Activated CD8-positive, alpha-beta T cell treated with anti-CD3 and anti-CD28 coated beads, Interleukin-2, amount 10 ng/mL, durations not matched to agents 7 days and 5 days (primary cell): ENCODE results near the gene ZNF786. TPM values are rescaled to one million over a fixed set of nuclear protein-coding genes. Genes with fewer than 3 reads are reported as not detected.
"Not testable (repeated sequence)": the region's sequence is repeated elsewhere in the genome, so short reads cannot be mapped to it uniquely, and the experiment has no call there.

ENCODE experiments used
- ATAC-seq: fragments of 150-1000 bp; cut with Tn5 transposase; one replicate; pipeline ENCODE4 v1.10.0; 2021; ENCODE audit warnings: moderate library complexity
- CTCF ChIA-PET: fragments of 350-600 bp; sonication (Branson Sonifier 250); formaldehyde crosslinking; loops from one replicate; lab custom pipeline; 2021; ENCODE audit warnings: antibody characterized with exemption; lab: Charles Lee
- POLR2A ChIA-PET: fragments of 350-600 bp; sonication (Branson Sonifier 250); formaldehyde crosslinking; loops from one replicate; lab custom pipeline; 2021; ENCODE audit warnings: antibody characterized with exemption; lab: Charles Lee
- DNase-seq: peaks from one replicate; pipeline ENCODE4 v3.0.0-alpha.2; 2020
- H3K27ac Mint-ChIP-seq: one replicate; pipeline ENCODE4 v1.8.0; 2021; ENCODE audit warnings: mild to moderate bottlenecking, mixed read lengths
- H3K27me3 Mint-ChIP-seq: one replicate; pipeline ENCODE4 v1.8.0; 2021; ENCODE audit warnings: low read depth, mixed read lengths
- H3K36me3 Mint-ChIP-seq: one replicate; pipeline ENCODE4 v1.8.0; 2021; ENCODE audit warnings: low read depth, mixed read lengths
- H3K4me1 Mint-ChIP-seq: one replicate; pipeline ENCODE4 v1.8.0; 2021; ENCODE audit warnings: low read depth, mixed read lengths
- H3K4me3 Mint-ChIP-seq: one replicate; pipeline ENCODE4 v1.8.0; 2021; ENCODE audit warnings: mild to moderate bottlenecking, mixed read lengths
- H3K9me3 Mint-ChIP-seq: one replicate; pipeline ENCODE4 v1.8.0; 2022; ENCODE audit warnings: mixed read lengths; ENCODE audit not compliant: insufficient read depth
- total RNA-seq, 2 experiments: library from RNA; stranded (reverse); gene quantifications; one replicate each; pipeline ENCODE4 v1.2.3, GENCODE V29; 2021

Gene ZNF786
- total RNA-seq, 2 experiments from 2014 or later, result 7.4 to 7.6 TPM

- POLR2A ChIA-PET, result no interaction called here
- DNase-seq (no peak), ATAC-seq (no peak)
- H3K4me3 Mint-ChIP-seq, result no peak overlapping the region
- H3K27me3 Mint-ChIP-seq, result peaks cover 5% of the 10 kb centered on the region
- H3K9me3 Mint-ChIP-seq, result no peaks in the 10 kb centered on the region
- no peaks in the 10 kb centered on the region for H3K36me3 Mint-ChIP-seq
- peaks cover 5% of the 10 kb centered on the region for H3K4me1 Mint-ChIP-seq
- no peak overlapping the region for H3K27ac Mint-ChIP-seq
- CTCF ChIA-PET, result interaction anchor here (4.4 kb wide), 1 partner anchor 11 kb away, joined by 22 read pairs; no protein-coding TSS in a partner anchor
These were observed 36.6 kb downstream of the ZNF786 start for GRCh38 chr7:149053885-149054284.

DNA sequence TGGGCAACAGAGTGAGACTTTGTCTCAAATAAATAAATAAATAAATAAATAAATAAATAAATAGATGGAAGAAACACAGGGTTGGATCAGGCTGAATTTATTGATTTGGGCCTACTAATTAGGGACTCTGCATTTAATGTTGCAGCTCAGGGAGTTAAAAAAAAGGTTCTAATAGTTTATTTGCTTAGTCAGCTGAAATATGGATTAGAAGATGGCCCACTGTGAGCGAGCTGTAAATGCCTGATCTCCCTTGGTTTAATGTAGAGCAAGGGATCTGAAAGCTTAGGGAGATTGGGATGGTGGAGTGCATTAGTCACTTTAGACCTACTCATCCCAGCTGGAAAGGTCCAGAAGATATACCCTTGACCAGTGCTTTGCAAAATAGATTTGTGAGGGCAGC, 37.1 kb downstream of the ZNF786 start:
- DNase-seq (no peak), ATAC-seq (no peak)
- Mint-ChIP-seq H3K4me3 (no peak overlapping the region), H3K27ac (no peak overlapping the region), H3K9me3 (no peaks in the 10 kb centered on the region), H3K27me3 (peaks cover 5% of the 10 kb centered on the region), H3K4me1 (peaks cover 5% of the 10 kb centered on the region), H3K36me3 (no peaks in the 10 kb centered on the region)
- ChIA-PET POLR2A (no interaction called here), CTCF (interaction anchor here (4.4 kb wide), 1 partner anchor 12 kb away, joined by 22 read pairs; no protein-coding TSS in a partner anchor)

DNA sequence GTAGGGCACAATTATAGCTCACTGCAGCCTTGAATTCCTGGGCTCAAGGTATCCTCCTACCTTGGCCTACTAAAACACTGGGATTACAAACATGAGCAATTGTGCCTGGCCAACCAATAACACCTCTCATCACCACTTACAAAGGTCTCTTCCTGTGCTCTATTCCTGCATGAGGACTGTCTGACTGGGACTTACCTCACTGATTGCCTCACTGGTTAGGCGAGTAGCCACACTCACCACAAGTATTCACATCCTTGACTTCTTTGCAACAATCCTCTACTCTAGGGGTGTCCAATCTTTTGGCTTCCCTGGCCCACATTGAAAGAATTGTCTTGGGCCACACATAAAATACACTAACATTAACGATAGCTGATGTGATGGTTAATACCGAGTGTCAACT, 39.6 kb downstream of the ZNF786 start:
- H3K27ac Mint-ChIP-seq, result no peak overlapping the region
- no peaks in the 10 kb centered on the region for H3K36me3 Mint-ChIP-seq
- H3K27me3 Mint-ChIP-seq, result peaks cover 8% of the 10 kb centered on the region
- no peaks in the 10 kb centered on the region for H3K9me3 Mint-ChIP-seq
- ChIA-PET CTCF (interaction anchor here (4.4 kb wide), 1 partner anchor 14 kb away, joined by 22 read pairs; no protein-coding TSS in a partner anchor), POLR2A (no interaction called here)
- no peak overlapping the region for H3K4me3 Mint-ChIP-seq
- ATAC-seq (no peak), DNase-seq (no peak)
- peaks cover 5% of the 10 kb centered on the region for H3K4me1 Mint-ChIP-seq

GRCh38 chr7:149048805-149049204, 41.7 kb downstream of the ZNF786 start:
- H3K27me3 Mint-ChIP-seq, result peaks cover 8% of the 10 kb centered on the region
- no peak overlapping the region for H3K4me3 Mint-ChIP-seq

DNA sequence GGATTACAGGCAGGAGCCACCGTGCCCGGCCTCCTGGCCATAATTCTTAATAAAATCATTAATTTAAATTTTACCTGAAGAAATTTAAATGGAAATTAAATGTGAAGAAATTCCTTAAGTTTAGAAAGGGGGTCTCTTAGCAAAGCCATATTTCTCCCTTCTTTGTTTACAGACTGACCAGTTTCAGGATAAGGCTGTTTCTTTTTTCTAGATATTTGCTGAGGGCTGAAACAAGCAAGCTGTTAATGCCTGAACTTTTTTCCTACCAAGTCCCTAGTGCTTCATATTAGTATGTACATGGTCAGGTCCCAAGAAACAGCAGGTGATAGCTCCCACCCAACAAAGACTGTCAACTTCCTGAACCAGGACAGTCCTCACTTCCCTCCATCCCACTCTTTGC, 44.1 kb downstream of the ZNF786 start:
- no peaks in the 10 kb centered on the region for H3K9me3 Mint-ChIP-seq
- no peak overlapping the region for H3K4me3 Mint-ChIP-seq
- ATAC-seq (no peak), DNase-seq (no peak)
- H3K27me3 Mint-ChIP-seq, result peaks cover 7% of the 10 kb centered on the region
- ChIA-PET POLR2A (no interaction called here), CTCF (interaction anchor here (1.5 kb wide), 1 partner anchor 19 kb away, joined by 5 read pairs; no protein-coding TSS in a partner anchor)
- H3K4me1 Mint-ChIP-seq, result peaks cover 5% of the 10 kb centered on the region
- H3K27ac Mint-ChIP-seq, result no peak overlapping the region
- H3K36me3 Mint-ChIP-seq, result no peaks in the 10 kb centered on the region

More at GRCh38 chr7:149048805-149049204, 41.7 kb downstream of the ZNF786 start:
- CTCF ChIA-PET, result interaction anchor here (1.7 kb wide), 1 partner anchor 17 kb away, joined by 15 read pairs; no protein-coding TSS in a partner anchor
- H3K36me3 Mint-ChIP-seq, result no peaks in the 10 kb centered on the region
- H3K27ac Mint-ChIP-seq, result no peak overlapping the region
- POLR2A ChIA-PET, result no interaction called here
- ATAC-seq (no peak), DNase-seq (no peak)
- H3K4me1 Mint-ChIP-seq, result peaks cover 5% of the 10 kb centered on the region
- no peaks in the 10 kb centered on the region for H3K9me3 Mint-ChIP-seq

- no peak overlapping the region for H3K4me3 Mint-ChIP-seq
- no peaks in the 10 kb centered on the region for H3K9me3 Mint-ChIP-seq
- ChIA-PET CTCF (interaction anchor here (1.1 kb wide), 1 partner anchor 22 kb away, joined by 3 read pairs; no protein-coding TSS in a partner anchor), POLR2A (no interaction called here)
- DNase-seq, result no peak
- no peaks in the 10 kb centered on the region for H3K36me3 Mint-ChIP-seq
- H3K27ac Mint-ChIP-seq, result no peak overlapping the region
- H3K27me3 Mint-ChIP-seq, result peaks cover 6% of the 10 kb centered on the region
- H3K4me1 Mint-ChIP-seq, result no peaks in the 10 kb centered on the region
- no peak for ATAC-seq
These were observed 46.6 kb downstream of the ZNF786 start for GRCh38 chr7:149043936-149044335.

GRCh38 chr7:149041350-149041749, 49.2 kb downstream of the ZNF786 start:
- Mint-ChIP-seq H3K9me3 (peaks cover 16% of the 10 kb centered on the region), H3K4me1 (peaks cover 14% of the 10 kb centered on the region), H3K27me3 (peaks cover 4% of the 10 kb centered on the region), H3K4me3 (no peak overlapping the region), H3K27ac (no peak overlapping the region), H3K36me3 (peaks cover 10% of the 10 kb centered on the region)
- DNase-seq (no peak), ATAC-seq (no peak)
- ChIA-PET CTCF (interaction anchor here (2.1 kb wide), 1 partner anchor 25 kb away, joined by 7 read pairs; no protein-coding TSS in a partner anchor), POLR2A (no interaction called here)

- H3K4me3 Mint-ChIP-seq, H3K27me3 Mint-ChIP-seq, DNase-seq, ATAC-seq, POLR2A ChIA-PET, H3K27ac Mint-ChIP-seq: not testable (repeated sequence)
- H3K4me1 Mint-ChIP-seq, result peaks cover 14% of the 10 kb centered on the region
- H3K9me3 Mint-ChIP-seq, result peaks cover 22% of the 10 kb centered on the region
- CTCF ChIA-PET, result interaction anchor here (0.9 kb wide), 1 partner anchor 27 kb away, joined by 3 read pairs; no protein-coding TSS in a partner anchor
- peaks cover 15% of the 10 kb centered on the region for H3K36me3 Mint-ChIP-seq
These were observed 51.9 kb downstream of the ZNF786 start for GRCh38 chr7:149038641-149039040.

- ChIA-PET POLR2A (no interaction called here), CTCF (interaction anchor here (1.0 to 1.1 kb wide), 2 partner anchors 29 to 31 kb away, joined by 3 read pairs; no protein-coding TSS in a partner anchor)
- H3K4me3 Mint-ChIP-seq, result no peak overlapping the region
- no peak overlapping the region for H3K27ac Mint-ChIP-seq
- H3K4me1 Mint-ChIP-seq, result peaks cover 14% of the 10 kb centered on the region
- peaks cover 6% of the 10 kb centered on the region for H3K27me3 Mint-ChIP-seq
- peaks cover 15% of the 10 kb centered on the region for H3K36me3 Mint-ChIP-seq
- no peak for ATAC-seq
- peaks cover 22% of the 10 kb centered on the region for H3K9me3 Mint-ChIP-seq
- no peak for DNase-seq
These were observed 53.8 kb downstream of the ZNF786 start for GRCh38 chr7:149036676-149037075.

GRCh38 chr7:149031353-149031910, 59.1 kb downstream of the ZNF786 start:
- Mint-ChIP-seq H3K27ac (no peak overlapping the region), H3K9me3 (peaks cover 7% of the 10 kb centered on the region), H3K4me1 (peaks cover 24% of the 10 kb centered on the region), H3K27me3 (peaks cover 4% of the 10 kb centered on the region), H3K36me3 (peaks cover 7% of the 10 kb centered on the region), H3K4me3 (no peak overlapping the region)
- CTCF ChIA-PET, result no interaction called here
- POLR2A ChIA-PET, result no interaction called here
- ATAC-seq (no peak), DNase-seq (no peak)

- POLR2A ChIA-PET, H3K27me3 Mint-ChIP-seq, H3K36me3 Mint-ChIP-seq, H3K9me3 Mint-ChIP-seq, H3K4me3 Mint-ChIP-seq, H3K27ac Mint-ChIP-seq, DNase-seq, ATAC-seq: not testable (repeated sequence)
- CTCF ChIA-PET, result interaction anchor here (1.4 to 3.8 kb wide), 3 partner anchors 25 to 95 kb away, joined by 5 to 35 read pairs (median 5); partner anchors contain the start of gene ZNF425
- H3K4me1 Mint-ChIP-seq, result peaks cover 34% of the 10 kb centered on the region
These were observed 60.1 kb downstream of the ZNF786 start for GRCh38 chr7:149030439-149030838.
